ENCODE measurements around the gene DHRS3. TPM values are rescaled to one million over a fixed set of nuclear protein-coding genes. Genes with fewer than 3 reads are reported as not detected.

DHRS3 gene
- total RNA-seq, 1 experiment from 2014 or later: 87.0 TPM

GRCh38 chr1:12544357-12544756 is 73.7 kb downstream of the DHRS3 start:
- no peak overlapping the region for H3K27ac ChIP-seq (ENCODE audit: low read depth, low read length)
- H2AFZ ChIP-seq (ENCODE audit: low read depth, low read length, poor library complexity, severe bottlenecking): no peak overlapping the region
- ChIA-PET POLR2A (no interaction called here), CTCF (no interaction called here), RAD21 (ENCODE audit: low non-redundant PET in 1 of 2, low total read pairs in 2 of 2, uncharacterized antibody in 2 of 2, unreplicated experiment in 2 of 2) (no interaction called here)
- peaks cover 26 to 57% of the 10 kb centered on the region in 2 experiments for H3K4me1 ChIP-seq (ENCODE audit: control insufficient read depth in 1 of 2, insufficient read depth in 2 of 2, low read length in 2 of 2)
- ATAC-seq (no peak), DNase-seq (ENCODE audit: low read depth, low spot score) (no peak)
- H3K9me3 ChIP-seq (ENCODE audit: control insufficient read depth in 1 of 2, insufficient read depth in 1 of 2, low read depth in 1 of 2, low read length in 2 of 2): no peaks in the 10 kb centered on the region
- no TSS peak for BruUV-seq (replicated peaks)
- H3K4me3 ChIP-seq (replicated peaks in 1 of 2; ENCODE audit: low read depth in 1 of 2, low read length in 2 of 2): no peak overlapping the region
- no peaks in the 10 kb centered on the region for H3K27me3 ChIP-seq (ENCODE audit: insufficient read depth, low read length)
- H3K4me2 ChIP-seq (ENCODE audit: low read length): no peak overlapping the region
- H3K9me2 ChIP-seq (ENCODE audit: insufficient read depth): no peaks in the 10 kb centered on the region
- no peak overlapping the region for H3K9ac ChIP-seq (ENCODE audit: low read length)
- intact Hi-C loops (cut with micrococcal nuclease): loop anchor here (5.0 to 10.0 kb wide), 2 partner anchors 112 to 140 kb away; no protein-coding TSS in a partner anchor
- TF ChIP-seq CBX3 (IDR thresholded peaks at IDR 0.05; ENCODE audit: low read depth) (no peak), TCF7L2 (IDR thresholded peaks at IDR 0.05; ENCODE audit: borderline replicate concordance, extremely low read depth, insufficient read depth, insufficient read length) (no peak), ZBTB33 (IDR thresholded peaks at IDR 0.05; ENCODE audit: extremely low read depth, insufficient replicate concordance, low read length) (no peak), SIN3A (IDR thresholded peaks at IDR 0.05; ENCODE audit: low read depth) (no peak), ELF1 (IDR thresholded peaks at IDR 0.05; ENCODE audit: borderline replicate concordance, low read depth) (no peak), SRF (IDR thresholded peaks at IDR 0.05; ENCODE audit: low read depth) (no peak), CTCF (IDR thresholded peaks at IDR 0.05 in 2 of 3, conservative IDR thresholded peaks at IDR 0.05 in 1 of 3; ENCODE audit: borderline replicate concordance in 1 of 3, insufficient read depth in 1 of 3, low read depth in 2 of 3, low read length in 2 of 3) (no peak), CEBPB (IDR thresholded peaks at IDR 0.05; ENCODE audit: low read depth) (no peak), FOSL1 (IDR thresholded peaks at IDR 0.05; ENCODE audit: low read depth) (no peak), POLR2AphosphoS5 (IDR thresholded peaks at IDR 0.05; ENCODE audit: low read depth, low read length) (no peak), EGR1 (IDR thresholded peaks at IDR 0.05; ENCODE audit: low read depth) (no peak), ATF3 (IDR thresholded peaks at IDR 0.05) (no peak), REST (IDR thresholded peaks at IDR 0.05; ENCODE audit: low read depth) (no peak), EZH2phosphoT487 (IDR thresholded peaks at IDR 0.05; ENCODE audit: borderline replicate concordance) (no peak)
- H4K20me1 ChIP-seq (ENCODE audit: insufficient read depth): no peaks in the 10 kb centered on the region
- H3K79me2 ChIP-seq (ENCODE audit: insufficient read depth, low read length): no peaks in the 10 kb centered on the region
- no peaks in the 10 kb centered on the region for H3K36me3 ChIP-seq (ENCODE audit: control insufficient read depth in 1 of 2, insufficient read depth in 2 of 2, low read length in 2 of 2)

Measured in HCT116 (cell line).